OCI-LY1 (cell line): ENCODE results near the gene YRDC.

ENCODE experiments used
- EZH2 ChIP-seq: fragments of 200-600 bp; sonication (generic), shearing (Covaris generic); IDR thresholded peaks from 2 replicates; pipeline ENCODE4 v1.8.0; 2017; ENCODE audit warnings: borderline replicate concordance, mixed run types, mild to moderate bottlenecking, antibody characterized with exemption, low read length, moderate library complexity, mixed read lengths
- TF ChIP-seq, protein P1 (sequence below): fragments of 200-600 bp; sonication (generic), shearing (Covaris generic); IDR thresholded peaks from 2 replicates; pipeline ENCODE4 v1.5.1; 2017; ENCODE audit warnings: mild to moderate bottlenecking, antibody characterized with exemption, low read length, moderate library complexity, mixed read lengths

DNA sequence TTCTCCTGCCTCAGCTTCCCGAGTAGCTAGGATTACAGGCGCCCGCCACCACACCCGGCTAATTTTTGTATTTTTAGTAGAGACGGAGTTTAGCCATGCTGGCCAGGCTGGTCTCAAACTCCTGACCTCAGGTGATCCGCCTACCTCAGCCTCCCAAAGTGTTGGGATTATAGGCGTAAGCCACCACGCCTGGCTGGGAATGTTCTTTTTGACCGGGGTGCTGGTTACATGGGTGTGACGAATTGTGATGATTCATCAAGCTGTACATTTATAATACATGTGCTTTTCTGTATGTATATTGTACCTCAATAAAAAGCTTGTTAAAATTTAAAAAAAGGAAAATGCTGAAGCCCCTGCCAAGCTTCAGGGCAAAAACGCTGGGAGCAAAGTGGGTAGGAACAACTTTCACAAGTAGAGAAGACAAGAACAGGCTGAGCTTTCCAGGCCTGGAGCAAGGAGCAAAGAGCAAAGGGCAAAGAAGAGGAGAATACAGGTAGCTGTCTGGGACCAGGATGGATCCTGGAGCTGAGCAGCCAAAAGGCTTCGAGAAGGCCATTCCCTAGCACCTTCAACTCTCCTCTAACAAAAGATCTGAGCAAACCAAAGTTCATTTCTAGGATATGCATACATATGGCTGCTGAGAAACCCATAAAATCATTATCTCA is 20.5 kb upstream of the YRDC start:
- TF ChIP-seq, protein P1, sequence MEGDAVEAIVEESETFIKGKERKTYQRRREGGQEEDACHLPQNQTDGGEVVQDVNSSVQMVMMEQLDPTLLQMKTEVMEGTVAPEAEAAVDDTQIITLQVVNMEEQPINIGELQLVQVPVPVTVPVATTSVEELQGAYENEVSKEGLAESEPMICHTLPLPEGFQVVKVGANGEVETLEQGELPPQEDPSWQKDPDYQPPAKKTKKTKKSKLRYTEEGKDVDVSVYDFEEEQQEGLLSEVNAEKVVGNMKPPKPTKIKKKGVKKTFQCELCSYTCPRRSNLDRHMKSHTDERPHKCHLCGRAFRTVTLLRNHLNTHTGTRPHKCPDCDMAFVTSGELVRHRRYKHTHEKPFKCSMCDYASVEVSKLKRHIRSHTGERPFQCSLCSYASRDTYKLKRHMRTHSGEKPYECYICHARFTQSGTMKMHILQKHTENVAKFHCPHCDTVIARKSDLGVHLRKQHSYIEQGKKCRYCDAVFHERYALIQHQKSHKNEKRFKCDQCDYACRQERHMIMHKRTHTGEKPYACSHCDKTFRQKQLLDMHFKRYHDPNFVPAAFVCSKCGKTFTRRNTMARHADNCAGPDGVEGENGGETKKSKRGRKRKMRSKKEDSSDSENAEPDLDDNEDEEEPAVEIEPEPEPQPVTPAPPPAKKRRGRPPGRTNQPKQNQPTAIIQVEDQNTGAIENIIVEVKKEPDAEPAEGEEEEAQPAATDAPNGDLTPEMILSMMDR: no peak
- no peak for TF ChIP-seq EZH2
